ENCODE measurements around the gene PPP1R7.

Gene PPP1R7

GRCh38 chr2:241204490-241204889 lies 54.2 kb downstream of the PPP1R7 start:
- Histone ChIP-seq H3K27ac (ENCODE audit: low read depth, low read length) (no peak overlapping the region), H3K4me1 (ENCODE audit: control insufficient read depth in 5 of 5, insufficient read depth in 5 of 5, low read length in 5 of 5) (no peaks in the 10 kb centered on the region), H3K4me3 (ENCODE audit: low read depth in 1 of 5, low read length in 5 of 5) (no peak overlapping the region), H3K27me3 (ENCODE audit: control insufficient read depth in 5 of 5, insufficient read depth in 4 of 5, low read length in 5 of 5) (peaks cover 0 to 4% (median 0%) of the 10 kb centered on the region in 5 donors), H3K36me3 (ENCODE audit: control insufficient read depth in 5 of 5, insufficient read depth in 5 of 5, low read length in 5 of 5) (no peaks in the 10 kb centered on the region), H3K9ac (ENCODE audit: low read length in 5 of 5) (no peak overlapping the region), H3K9me3 (ENCODE audit: control insufficient read depth in 5 of 5, low read length in 5 of 5) (no peaks in the 10 kb centered on the region)

- Histone ChIP-seq H3K4me3 (ENCODE audit: low read depth in 1 of 5, low read length in 5 of 5) (no peak overlapping the region), H3K27ac (ENCODE audit: low read depth, low read length) (no peak overlapping the region), H3K9me3 (ENCODE audit: control insufficient read depth in 5 of 5, low read length in 5 of 5) (no peaks in the 10 kb centered on the region), H3K36me3 (ENCODE audit: control insufficient read depth in 5 of 5, insufficient read depth in 5 of 5, low read length in 5 of 5) (no peaks in the 10 kb centered on the region), H3K27me3 (ENCODE audit: control insufficient read depth in 5 of 5, insufficient read depth in 4 of 5, low read length in 5 of 5) (no peaks in the 10 kb centered on the region), H3K4me1 (ENCODE audit: control insufficient read depth in 5 of 5, insufficient read depth in 5 of 5, low read length in 5 of 5) (no peaks in the 10 kb centered on the region), H3K9ac (ENCODE audit: low read length in 5 of 5) (no peak overlapping the region)
These were observed 54.8 kb downstream of the PPP1R7 start for GRCh38 chr2:241205086-241205485.

GRCh38 chr2:241207151-241207550 lies 56.9 kb downstream of the PPP1R7 start:
- no peaks in the 10 kb centered on the region for H3K36me3 ChIP-seq (ENCODE audit: control insufficient read depth in 5 of 5, insufficient read depth in 5 of 5, low read length in 5 of 5)
- H3K9me3 ChIP-seq (ENCODE audit: control insufficient read depth in 5 of 5, low read length in 5 of 5): no peaks in the 10 kb centered on the region
- H3K27ac ChIP-seq (ENCODE audit: low read depth, low read length): no peak overlapping the region
- no peaks in the 10 kb centered on the region for H3K4me1 ChIP-seq (ENCODE audit: control insufficient read depth in 5 of 5, insufficient read depth in 5 of 5, low read length in 5 of 5)
- H3K9ac ChIP-seq (ENCODE audit: low read length in 5 of 5): no peak overlapping the region
- H3K4me3 ChIP-seq (ENCODE audit: low read depth in 1 of 5, low read length in 5 of 5): no peak overlapping the region
- H3K27me3 ChIP-seq (ENCODE audit: control insufficient read depth in 5 of 5, insufficient read depth in 4 of 5, low read length in 5 of 5): peaks cover 0 to under 1% (median 0%) of the 10 kb centered on the region in 5 donors

GRCh38 chr2:241207641-241208040 lies 57.4 kb downstream of the PPP1R7 start:
- no peaks in the 10 kb centered on the region for H3K9me3 ChIP-seq (ENCODE audit: control insufficient read depth in 5 of 5, low read length in 5 of 5)
- no peak overlapping the region for H3K27ac ChIP-seq (ENCODE audit: low read depth, low read length)
- H3K27me3 ChIP-seq (ENCODE audit: control insufficient read depth in 5 of 5, insufficient read depth in 4 of 5, low read length in 5 of 5): peaks cover 0 to 3% (median 0%) of the 10 kb centered on the region in 5 donors
- H3K4me1 ChIP-seq (ENCODE audit: control insufficient read depth in 5 of 5, insufficient read depth in 5 of 5, low read length in 5 of 5): no peaks in the 10 kb centered on the region
- H3K9ac ChIP-seq (ENCODE audit: low read length in 5 of 5): no peak overlapping the region
- H3K4me3 ChIP-seq (ENCODE audit: low read depth in 1 of 5, low read length in 5 of 5): no peak overlapping the region
- H3K36me3 ChIP-seq (ENCODE audit: control insufficient read depth in 5 of 5, insufficient read depth in 5 of 5, low read length in 5 of 5): no peaks in the 10 kb centered on the region

GRCh38 chr2:241208058-241208457 lies 57.8 kb downstream of the PPP1R7 start:
- no peaks in the 10 kb centered on the region for H3K36me3 ChIP-seq (ENCODE audit: control insufficient read depth in 5 of 5, insufficient read depth in 5 of 5, low read length in 5 of 5)
- H3K4me3 ChIP-seq (ENCODE audit: low read depth in 1 of 5, low read length in 5 of 5): no peak overlapping the region
- H3K9me3 ChIP-seq (ENCODE audit: control insufficient read depth in 5 of 5, low read length in 5 of 5): no peaks in the 10 kb centered on the region
- H3K4me1 ChIP-seq (ENCODE audit: control insufficient read depth in 5 of 5, insufficient read depth in 5 of 5, low read length in 5 of 5): no peaks in the 10 kb centered on the region
- H3K27me3 ChIP-seq (ENCODE audit: control insufficient read depth in 5 of 5, insufficient read depth in 4 of 5, low read length in 5 of 5): peaks cover 0 to 3% (median 0%) of the 10 kb centered on the region in 5 donors
- no peak overlapping the region for H3K9ac ChIP-seq (ENCODE audit: low read length in 5 of 5)
- H3K27ac ChIP-seq (ENCODE audit: low read depth, low read length): no peak overlapping the region

GRCh38 chr2:241209271-241209670 lies 59.0 kb downstream of the PPP1R7 start:
- Histone ChIP-seq H3K4me3 (ENCODE audit: low read depth in 1 of 5, low read length in 5 of 5) (no peak overlapping the region), H3K4me1 (ENCODE audit: control insufficient read depth in 5 of 5, insufficient read depth in 5 of 5, low read length in 5 of 5) (no peaks in the 10 kb centered on the region), H3K9me3 (ENCODE audit: control insufficient read depth in 5 of 5, low read length in 5 of 5) (no peaks in the 10 kb centered on the region), H3K27me3 (ENCODE audit: control insufficient read depth in 5 of 5, insufficient read depth in 4 of 5, low read length in 5 of 5) (peaks cover 0 to 3% (median 0%) of the 10 kb centered on the region in 5 donors), H3K36me3 (ENCODE audit: control insufficient read depth in 5 of 5, insufficient read depth in 5 of 5, low read length in 5 of 5) (no peaks in the 10 kb centered on the region), H3K27ac (ENCODE audit: low read depth, low read length) (no peak overlapping the region), H3K9ac (ENCODE audit: low read length in 5 of 5) (no peak overlapping the region)

- Histone ChIP-seq H3K9me3 (ENCODE audit: control insufficient read depth in 5 of 5, low read length in 5 of 5) (no peaks in the 10 kb centered on the region), H3K4me3 (ENCODE audit: low read depth in 1 of 5, low read length in 5 of 5) (no peak overlapping the region), H3K27me3 (ENCODE audit: control insufficient read depth in 5 of 5, insufficient read depth in 4 of 5, low read length in 5 of 5) (peaks cover 0 to 4% (median 0%) of the 10 kb centered on the region in 5 donors), H3K36me3 (ENCODE audit: control insufficient read depth in 5 of 5, insufficient read depth in 5 of 5, low read length in 5 of 5) (no peaks in the 10 kb centered on the region), H3K27ac (ENCODE audit: low read depth, low read length) (no peak overlapping the region), H3K9ac (ENCODE audit: low read length in 5 of 5) (no peak overlapping the region), H3K4me1 (ENCODE audit: control insufficient read depth in 5 of 5, insufficient read depth in 5 of 5, low read length in 5 of 5) (no peaks in the 10 kb centered on the region)
These were observed 61.0 kb downstream of the PPP1R7 start for GRCh38 chr2:241211276-241211675.

- H3K9ac ChIP-seq (ENCODE audit: low read length in 5 of 5): no peak overlapping the region
- no peak overlapping the region for H3K27ac ChIP-seq (ENCODE audit: low read depth, low read length)
- no peaks in the 10 kb centered on the region for H3K9me3 ChIP-seq (ENCODE audit: control insufficient read depth in 5 of 5, low read length in 5 of 5)
- H3K4me1 ChIP-seq (ENCODE audit: control insufficient read depth in 5 of 5, insufficient read depth in 5 of 5, low read length in 5 of 5): peaks cover 0 to 7% (median 4%) of the 10 kb centered on the region in 5 donors
- no peaks in the 10 kb centered on the region for H3K36me3 ChIP-seq (ENCODE audit: control insufficient read depth in 5 of 5, insufficient read depth in 5 of 5, low read length in 5 of 5)
- H3K4me3 ChIP-seq (ENCODE audit: low read depth in 1 of 5, low read length in 5 of 5): no peak overlapping the region
- H3K27me3 ChIP-seq (ENCODE audit: control insufficient read depth in 5 of 5, insufficient read depth in 4 of 5, low read length in 5 of 5): peaks cover 0 to 4% (median 0%) of the 10 kb centered on the region in 5 donors
These were observed 62.8 kb downstream of the PPP1R7 start for GRCh38 chr2:241213041-241213440.

- Histone ChIP-seq H3K4me1 (ENCODE audit: control insufficient read depth in 5 of 5, insufficient read depth in 5 of 5, low read length in 5 of 5) (peaks cover 0 to 9% (median 6%) of the 10 kb centered on the region in 5 donors), H3K27ac (ENCODE audit: low read depth, low read length) (no peak overlapping the region), H3K9me3 (ENCODE audit: control insufficient read depth in 5 of 5, low read length in 5 of 5) (no peaks in the 10 kb centered on the region), H3K9ac (ENCODE audit: low read length in 5 of 5) (no peak overlapping the region), H3K4me3 (ENCODE audit: low read depth in 1 of 5, low read length in 5 of 5) (no peak overlapping the region), H3K27me3 (ENCODE audit: control insufficient read depth in 5 of 5, insufficient read depth in 4 of 5, low read length in 5 of 5) (peaks cover 0 to 4% (median 0%) of the 10 kb centered on the region in 5 donors), H3K36me3 (ENCODE audit: control insufficient read depth in 5 of 5, insufficient read depth in 5 of 5, low read length in 5 of 5) (no peaks in the 10 kb centered on the region)
These were observed 63.3 kb downstream of the PPP1R7 start for GRCh38 chr2:241213567-241213966.

GRCh38 chr2:241214209-241214608 lies 63.9 kb downstream of the PPP1R7 start:
- Histone ChIP-seq H3K27ac (ENCODE audit: low read depth, low read length) (no peak overlapping the region), H3K4me3 (ENCODE audit: low read depth in 1 of 5, low read length in 5 of 5) (no peak overlapping the region), H3K4me1 (ENCODE audit: control insufficient read depth in 5 of 5, insufficient read depth in 5 of 5, low read length in 5 of 5) (peaks cover 0 to 14% (median 12%) of the 10 kb centered on the region in 5 donors), H3K9me3 (ENCODE audit: control insufficient read depth in 5 of 5, low read length in 5 of 5) (no peaks in the 10 kb centered on the region), H3K36me3 (ENCODE audit: control insufficient read depth in 5 of 5, insufficient read depth in 5 of 5, low read length in 5 of 5) (no peaks in the 10 kb centered on the region), H3K9ac (ENCODE audit: low read length in 5 of 5) (no peak overlapping the region), H3K27me3 (ENCODE audit: control insufficient read depth in 5 of 5, insufficient read depth in 4 of 5, low read length in 5 of 5) (peaks cover 0 to 4% (median 0%) of the 10 kb centered on the region in 5 donors)

GRCh38 chr2:241214766-241215165 lies 64.5 kb downstream of the PPP1R7 start:
- H3K9me3 ChIP-seq (ENCODE audit: control insufficient read depth in 5 of 5, low read length in 5 of 5): no peaks in the 10 kb centered on the region
- no peaks in the 10 kb centered on the region for H3K36me3 ChIP-seq (ENCODE audit: control insufficient read depth in 5 of 5, insufficient read depth in 5 of 5, low read length in 5 of 5)
- no peak overlapping the region for H3K27ac ChIP-seq (ENCODE audit: low read depth, low read length)
- no peak overlapping the region for H3K9ac ChIP-seq (ENCODE audit: low read length in 5 of 5)
- H3K4me3 ChIP-seq (ENCODE audit: low read depth in 1 of 5, low read length in 5 of 5): no peak overlapping the region
- H3K4me1 ChIP-seq (ENCODE audit: control insufficient read depth in 5 of 5, insufficient read depth in 5 of 5, low read length in 5 of 5): peaks cover 0 to 15% (median 14%) of the 10 kb centered on the region in 5 donors
- H3K27me3 ChIP-seq (ENCODE audit: control insufficient read depth in 5 of 5, insufficient read depth in 4 of 5, low read length in 5 of 5): peaks cover 0 to 4% (median 0%) of the 10 kb centered on the region in 5 donors

All from subcutaneous abdominal adipose tissue (tissue), 5 donors.